Stomach smooth muscle (tissue), 2 donors: Measurements from ENCODE around the gene ANKRD34A.
"Not testable (repeated sequence)": the region's sequence is repeated elsewhere in the genome, so short reads cannot be mapped to it uniquely, and the experiment has no call there.

Source experiments
- H3K27ac ChIP-seq: one replicate; pipeline ENCODE4 v1.7.0; 2013; ENCODE audit warnings: mild to moderate bottlenecking, low read length, inconsistent platforms
- H3K27me3 ChIP-seq, 2 donors: one replicate each; pipeline ENCODE4 v1.7.0; 2013; ENCODE audit warnings: low read length in 2 of 2; ENCODE audit not compliant: insufficient read depth in 2 of 2, control insufficient read depth in 1 of 2
- H3K36me3 ChIP-seq, 2 donors: one replicate each; pipeline ENCODE4 v1.7.0; 2013; ENCODE audit warnings: low read length in 2 of 2; ENCODE audit not compliant: control insufficient read depth in 2 of 2, insufficient read depth in 2 of 2
- H3K4me1 ChIP-seq: one replicate; pipeline ENCODE4 v1.7.0; 2013; ENCODE audit warnings: low read length; ENCODE audit not compliant: control insufficient read depth, insufficient read depth
- H3K4me3 ChIP-seq, 2 donors: one replicate each; pipeline ENCODE4 v1.7.0; 2013; ENCODE audit warnings: low read length in 2 of 2
- H3K9ac ChIP-seq, 2 donors: one replicate each; pipeline ENCODE4 v1.7.0; 2013; ENCODE audit warnings: low read length in 2 of 2, mild to moderate bottlenecking in 1 of 2
- H3K9me3 ChIP-seq, 2 donors: one replicate each; pipeline ENCODE4 v1.7.0; 2013; ENCODE audit warnings: low read length in 2 of 2; ENCODE audit not compliant: control insufficient read depth in 2 of 2
- donor health status: healthy.
- donor health status: Pancreatic carcinoma.

Gene ANKRD34A

GRCh38 chr1:145942405-145942804 is 22.0 kb downstream of the ANKRD34A start:
- Histone ChIP-seq H3K4me3 (no peak overlapping the region), H3K9me3 (no peaks in the 10 kb centered on the region), H3K4me1 (no peaks in the 10 kb centered on the region), H3K9ac (no peak overlapping the region), H3K36me3 (peaks cover 16 to 17% of the 10 kb centered on the region in 2 donors), H3K27ac (no peak overlapping the region), H3K27me3 (no peaks in the 10 kb centered on the region)

- Histone ChIP-seq H3K4me1 (no peaks in the 10 kb centered on the region), H3K9ac (no peak overlapping the region), H3K36me3 (peaks cover 22 to 27% of the 10 kb centered on the region in 2 donors), H3K27me3 (no peaks in the 10 kb centered on the region), H3K4me3 (no peak overlapping the region), H3K9me3 (no peaks in the 10 kb centered on the region), H3K27ac (no peak overlapping the region)
These were observed 26.9 kb downstream of the ANKRD34A start for GRCh38 chr1:145937436-145937835.

- H3K36me3 ChIP-seq: peaks cover 18 to 25% of the 10 kb centered on the region in 2 donors
- H3K9ac ChIP-seq: no peak overlapping the region
- H3K27me3 ChIP-seq: no peaks in the 10 kb centered on the region
- no peaks in the 10 kb centered on the region for H3K9me3 ChIP-seq
- H3K4me3 ChIP-seq: no peak overlapping the region
- H3K4me1 ChIP-seq: no peaks in the 10 kb centered on the region
- H3K27ac ChIP-seq: no peak overlapping the region
These were observed 28.1 kb downstream of the ANKRD34A start for GRCh38 chr1:145936247-145936646.

GRCh38 chr1:145935708-145936107 is 28.7 kb downstream of the ANKRD34A start:
- Histone ChIP-seq H3K27me3 (no peaks in the 10 kb centered on the region), H3K9ac (no peak overlapping the region), H3K4me1 (no peaks in the 10 kb centered on the region), H3K27ac (no peak overlapping the region), H3K4me3 (no peak overlapping the region), H3K9me3 (no peaks in the 10 kb centered on the region), H3K36me3 (peaks cover 18 to 25% of the 10 kb centered on the region in 2 donors)

- H3K27me3 ChIP-seq, H3K27ac ChIP-seq, H3K4me3 ChIP-seq, H3K9me3 ChIP-seq, H3K9ac ChIP-seq, H3K4me1 ChIP-seq: not testable (repeated sequence)
- peaks cover 18 to 25% of the 10 kb centered on the region in 2 donors for H3K36me3 ChIP-seq
These were observed 31.8 kb downstream of the ANKRD34A start for GRCh38 chr1:145932522-145933009.

- peak overlapping the region; percentile 97 to 98 for H3K9ac ChIP-seq
- peaks cover 2 to 7% of the 10 kb centered on the region in 2 donors for H3K36me3 ChIP-seq
- peak overlapping the region; percentile 96 for H3K27ac ChIP-seq
- H3K4me1 ChIP-seq: peaks cover 17% of the 10 kb centered on the region
- no peaks in the 10 kb centered on the region for H3K27me3 ChIP-seq
- peak overlapping the region; percentile 89 to 90 for H3K4me3 ChIP-seq
- H3K9me3 ChIP-seq: no peaks in the 10 kb centered on the region
These were observed 36.3 kb downstream of the ANKRD34A start for GRCh38 chr1:145927916-145928643.

- Histone ChIP-seq H3K4me1 (peaks cover 17% of the 10 kb centered on the region), H3K9me3 (no peaks in the 10 kb centered on the region), H3K9ac (peak within 1 kb of the TSS; percentile 97 to 98), H3K27me3 (no peaks in the 10 kb centered on the region), H3K27ac (peak within 1 kb of the TSS; percentile 96), H3K36me3 (peaks cover 2 to 7% of the 10 kb centered on the region in 2 donors), H3K4me3 (peak within 1 kb of the TSS; percentile 89 to 90)
These were observed 37.1 kb downstream of the ANKRD34A start, which contains the start of gene RBM8A for GRCh38 chr1:145927063-145927886. Gene RBM8A (minus strand): TSS chr1:145927484. CDS start chr1:145927426, 58 bp downstream.

- peak overlapping the region; percentile 96 for H3K27ac ChIP-seq
- peaks cover 2 to 7% of the 10 kb centered on the region in 2 donors for H3K36me3 ChIP-seq
- peaks cover 17% of the 10 kb centered on the region for H3K4me1 ChIP-seq
- H3K27me3 ChIP-seq: no peaks in the 10 kb centered on the region
- no peaks in the 10 kb centered on the region for H3K9me3 ChIP-seq
- H3K9ac ChIP-seq: peak overlapping the region; percentile 97 to 98
- peak overlapping the region; percentile 89 to 90 for H3K4me3 ChIP-seq
These were observed 37.7 kb downstream of the ANKRD34A start for GRCh38 chr1:145926686-145927062.

GRCh38 chr1:145922266-145922665 is 42.1 kb downstream of the ANKRD34A start:
- peaks cover 2 to 10% of the 10 kb centered on the region in 2 donors for H3K36me3 ChIP-seq
- no peak overlapping the region for H3K27ac ChIP-seq
- no peaks in the 10 kb centered on the region for H3K9me3 ChIP-seq
- H3K4me3 ChIP-seq: no peak overlapping the region
- H3K4me1 ChIP-seq: peaks cover 35% of the 10 kb centered on the region
- no peak overlapping the region for H3K9ac ChIP-seq
- no peaks in the 10 kb centered on the region for H3K27me3 ChIP-seq

GRCh38 chr1:145920297-145920696 is 44.1 kb downstream of the ANKRD34A start:
- H3K36me3 ChIP-seq: peaks cover 6 to 12% of the 10 kb centered on the region in 2 donors
- H3K4me3 ChIP-seq, H3K27me3 ChIP-seq, H3K27ac ChIP-seq, H3K9me3 ChIP-seq, H3K9ac ChIP-seq: not testable (repeated sequence)
- peaks cover 28% of the 10 kb centered on the region for H3K4me1 ChIP-seq
